Measurements from ENCODE around the gene TTR. TPM values are rescaled to one million over a fixed set of nuclear protein-coding genes. Genes with fewer than 3 reads are reported as not detected.

TTR gene
- total and polyA plus RNA-seq, 2 of the 13 experiments (the other 11 are each of a cell fraction or from before 2014, with no cell fraction given), result 91.3 to 496 TPM

- TF ChIP-seq STAT6 (CRISPR knock-in tag; IDR thresholded peaks at IDR 0.05; ENCODE audit: borderline replicate concordance) (no peak), NCOA2 (CRISPR knock-in tag; IDR thresholded peaks at IDR 0.05) (peak; percentile 54), FOXA1 (IDR thresholded peaks at IDR 0.05) (no peak), FOXA1 (CRISPR knock-in tag; IDR thresholded peaks at IDR 0.05) (no peak), NFIC (IDR thresholded peaks at IDR 0.05; ENCODE audit: low read length) (no peak), ZFP62 (CRISPR knock-in tag; IDR thresholded peaks at IDR 0.05) (no peak), RXRA (CRISPR knock-in tag; IDR thresholded peaks at IDR 0.05) (peak; percentile 93), REPIN1 (CRISPR knock-in tag; IDR thresholded peaks at IDR 0.05; ENCODE audit: borderline replicate concordance, low read depth) (peak; percentile 49; the same call in 1 of the 2 replicates), RBAK (CRISPR knock-in tag; IDR thresholded peaks at IDR 0.05) (no peak), ZBTB7A (CRISPR knock-in tag; IDR thresholded peaks at IDR 0.05) (no peak), ZSCAN5A (CRISPR knock-in tag; IDR thresholded peaks at IDR 0.05; ENCODE audit: borderline replicate concordance) (0 out of 2 replicates have a peak, but pooled peaks have one; percentile 10), MEIS2 (CRISPR knock-in tag; IDR thresholded peaks at IDR 0.05) (no peak), BORCS8-MEF2B (CRISPR knock-in tag; IDR thresholded peaks at IDR 0.05) (no peak), SUZ12 (IDR thresholded peaks at IDR 0.05; ENCODE audit: low read depth, low read length) (no peak), ARNT (IDR thresholded peaks at IDR 0.05) (no peak), FOXO4 (CRISPR knock-in tag; conservative IDR thresholded peaks at IDR 0.05) (no peak), SNRNP70 (IDR thresholded peaks at IDR 0.05; ENCODE audit: low read depth, low read length) (no peak), ZNF616 (CRISPR knock-in tag; IDR thresholded peaks at IDR 0.05; ENCODE audit: low read depth) (no peak), MNT (IDR thresholded peaks at IDR 0.05) (peak; percentile 44), ZNF619 (CRISPR knock-in tag; IDR thresholded peaks at IDR 0.05) (no peak), HBP1 (CRISPR knock-in tag; IDR thresholded peaks at IDR 0.05; ENCODE audit: low read depth) (no peak), ZBTB14 (CRISPR knock-in tag; IDR thresholded peaks at IDR 0.05) (no peak)
These were observed 24.9 kb upstream of the TTR start (continued) for GRCh38 chr18:31566576-31567306.

Data from HepG2 (cell line).